Panc1 (cell line): Measurements from ENCODE around the gene CCDC178. TPM values are rescaled to one million over a fixed set of nuclear protein-coding genes. Genes with fewer than 3 reads are reported as not detected.

ENCODE experiments used
- ATAC-seq: fragments of 200-7000 bp; cut with Tn5 transposase; 2 replicates; pipeline ENCODE4 v1.9.1; 2020; ENCODE audit warnings: mild to moderate bottlenecking, moderate library complexity
- BruUV-seq: library from RNA; stranded (reverse); fragments of 400-500 nt; replicated peaks from 2 replicates; lab custom pipeline; 2021; lab: Mats Ljungman, UMichigan
- CTCF ChIA-PET: fragments of 300-600 bp; sonication (Branson Sonifier 250); formaldehyde crosslinking; loops from one replicate; lab custom pipeline; 2022; ENCODE audit warnings: antibody characterized with exemption; lab: Charles Lee
- POLR2A ChIA-PET: fragments of 300-600 bp; sonication (Branson Sonifier 250); formaldehyde crosslinking; loops from one replicate; lab custom pipeline; 2022; ENCODE audit warnings: antibody characterized with exemption; lab: Charles Lee
- DNase-seq: peaks from one replicate; pipeline ENCODE4 v3.0.0-alpha.2; 2010; ENCODE audit warnings: low read depth, low spot score
- H3K27ac ChIP-seq: 2 replicates; pipeline ENCODE4 v1.5.1; 2011; ENCODE audit warnings: mild to moderate bottlenecking, low read length, inconsistent platforms
- H3K27me3 ChIP-seq: fragments of 200-500 bp; sonication (Bioruptor generic); 2 replicates; pipeline ENCODE4 v1.6.0; 2014; ENCODE audit warnings: low read length, inconsistent platforms; ENCODE audit not compliant: control insufficient read depth, insufficient read depth
- H3K36me3 ChIP-seq: fragments of 200-500 bp; sonication (Bioruptor generic); 2 replicates; pipeline ENCODE4 v1.5.1; 2014; ENCODE audit warnings: inconsistent platforms, mild to moderate bottlenecking, low read length, moderate library complexity; ENCODE audit not compliant: control insufficient read depth, insufficient read depth
- H3K4me1 ChIP-seq: 2 replicates; pipeline ENCODE4 v1.5.1; 2011; ENCODE audit warnings: inconsistent platforms, mild to moderate bottlenecking, low read length, moderate library complexity; ENCODE audit not compliant: control insufficient read depth, insufficient read depth
- H3K4me3 ChIP-seq, 2 experiments: 2 replicates each; pipeline ENCODE4 v1.5.1; 2011 to 2012; ENCODE audit warnings: low read depth in 2 of 2, low read length in 2 of 2, mild to moderate bottlenecking in 2 of 2, inconsistent platforms in 1 of 2, moderate library complexity in 1 of 2
- H3K9me3 ChIP-seq: fragments of 200-500 bp; sonication (Bioruptor generic); 2 replicates; pipeline ENCODE4 v1.5.1; 2014; ENCODE audit warnings: low read depth, mild to moderate bottlenecking, inconsistent platforms, low read length, moderate library complexity; ENCODE audit not compliant: control insufficient read depth, insufficient read depth
- POLR2AphosphoS5 ChIP-seq: IDR thresholded peaks from 2 replicates; pipeline ENCODE4 v1.6.1; 2012; ENCODE audit warnings: mild to moderate bottlenecking, low read depth, low read length, moderate library complexity
- REST ChIP-seq, 2 experiments: IDR thresholded peaks; 2 replicates each; pipeline ENCODE4 v1.6.1; 2011 to 2012; ENCODE audit warnings: low read depth in 2 of 2, control low read depth in 1 of 2, low read length in 1 of 2, mild to moderate bottlenecking in 1 of 2, moderate library complexity in 1 of 2; ENCODE audit not compliant: insufficient read depth in 1 of 2
- SIN3A ChIP-seq: IDR thresholded peaks from 2 replicates; pipeline ENCODE4 v1.6.1; 2012; ENCODE audit warnings: low read depth, mild to moderate bottlenecking, low read length, moderate library complexity, borderline replicate concordance; ENCODE audit not compliant: insufficient read depth
- TCF7L2 ChIP-seq: IDR thresholded peaks from 2 replicates; pipeline ENCODE4 v1.6.1; 2011; ENCODE audit warnings: mild to moderate bottlenecking, low read depth, low read length, inconsistent platforms
- in situ Hi-C: cut with HindIII; loops from 2 replicates; pipeline ENCODE4 v1.10.0; 2016; ENCODE audit warnings: low sequenced_read_pairs, low pct_unique_long_range_greater_than_20kb
- intact Hi-C: fragments of 100-400 bp; cut with micrococcal nuclease; formaldehyde crosslinking; loops from one replicate; pipeline ENCODE4 v1.10.0; 2022; ENCODE audit not compliant: unreplicated experiment
- total RNA-seq: library from RNA; stranded (reverse); gene quantifications from one replicate; pipeline ENCODE4 v1.2.1, GENCODE V29; 2021; ENCODE audit not compliant: unreplicated experiment
- TF ChIP-seq, protein P1 (sequence below): fragments of 450-650 bp; IDR thresholded peaks from 2 replicates; pipeline ENCODE4 v1.5.1; 2017; ENCODE audit warnings: mild to moderate bottlenecking

CCDC178 gene
- total RNA-seq, 1 experiment from 2014 or later = not detected

GRCh38 chr18:33270297-33270696 is 170.2 kb downstream of the CCDC178 start:
- CTCF ChIA-PET = no interaction called here
- TF ChIP-seq TCF7L2 = no peak
- no peak for TF ChIP-seq REST (IDR thresholded peaks at IDR 0.05; ENCODE audit: insufficient read depth in 1 of 2, low read depth in 2 of 2, low read length in 1 of 2)
- TF ChIP-seq, protein P1, sequence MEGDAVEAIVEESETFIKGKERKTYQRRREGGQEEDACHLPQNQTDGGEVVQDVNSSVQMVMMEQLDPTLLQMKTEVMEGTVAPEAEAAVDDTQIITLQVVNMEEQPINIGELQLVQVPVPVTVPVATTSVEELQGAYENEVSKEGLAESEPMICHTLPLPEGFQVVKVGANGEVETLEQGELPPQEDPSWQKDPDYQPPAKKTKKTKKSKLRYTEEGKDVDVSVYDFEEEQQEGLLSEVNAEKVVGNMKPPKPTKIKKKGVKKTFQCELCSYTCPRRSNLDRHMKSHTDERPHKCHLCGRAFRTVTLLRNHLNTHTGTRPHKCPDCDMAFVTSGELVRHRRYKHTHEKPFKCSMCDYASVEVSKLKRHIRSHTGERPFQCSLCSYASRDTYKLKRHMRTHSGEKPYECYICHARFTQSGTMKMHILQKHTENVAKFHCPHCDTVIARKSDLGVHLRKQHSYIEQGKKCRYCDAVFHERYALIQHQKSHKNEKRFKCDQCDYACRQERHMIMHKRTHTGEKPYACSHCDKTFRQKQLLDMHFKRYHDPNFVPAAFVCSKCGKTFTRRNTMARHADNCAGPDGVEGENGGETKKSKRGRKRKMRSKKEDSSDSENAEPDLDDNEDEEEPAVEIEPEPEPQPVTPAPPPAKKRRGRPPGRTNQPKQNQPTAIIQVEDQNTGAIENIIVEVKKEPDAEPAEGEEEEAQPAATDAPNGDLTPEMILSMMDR = no peak
- no peak for TF ChIP-seq POLR2AphosphoS5

GRCh38 chr18:33269223-33269622 is 171.3 kb downstream of the CCDC178 start:
- no peaks in the 10 kb centered on the region; the same call in 1 of the 2 replicates for H3K36me3 ChIP-seq
- TF ChIP-seq TCF7L2 = no peak
- TF ChIP-seq REST (IDR thresholded peaks at IDR 0.05; ENCODE audit: insufficient read depth in 1 of 2, low read depth in 2 of 2, low read length in 1 of 2) = no peak
- no peak for TF ChIP-seq SIN3A
- no peak for TF ChIP-seq POLR2AphosphoS5
- TF ChIP-seq, protein P1 = no peak
- no peak for DNase-seq
- H3K27me3 ChIP-seq = no peaks in the 10 kb centered on the region
- H3K4me1 ChIP-seq = no peaks in the 10 kb centered on the region
- in situ Hi-C loops = no loop called here
- no TSS peak for BruUV-seq
- intact Hi-C loops = no loop called here
- POLR2A ChIA-PET = no interaction called here
- no peaks in the 10 kb centered on the region for H3K9me3 ChIP-seq
- H3K4me3 ChIP-seq = no peak overlapping the region
- H3K27ac ChIP-seq = no peak overlapping the region
- no peak for ATAC-seq
- CTCF ChIA-PET = no interaction called here

More at GRCh38 chr18:33270297-33270696, 170.2 kb downstream of the CCDC178 start:
- no peaks in the 10 kb centered on the region for H3K9me3 ChIP-seq
- no peaks in the 10 kb centered on the region for H3K27me3 ChIP-seq
- POLR2A ChIA-PET = no interaction called here
- ATAC-seq = no peak
- H3K4me3 ChIP-seq = no peak overlapping the region
- no peak for DNase-seq
- BruUV-seq = no TSS peak
- no peaks in the 10 kb centered on the region; the same call in 1 of the 2 replicates for H3K36me3 ChIP-seq
- in situ Hi-C loops (no loop called here), intact Hi-C loops (no loop called here)
- H3K27ac ChIP-seq = no peak overlapping the region
- H3K4me1 ChIP-seq = no peaks in the 10 kb centered on the region
